ENCODE data around the gene PDZD8.

PDZD8 gene

DNA sequence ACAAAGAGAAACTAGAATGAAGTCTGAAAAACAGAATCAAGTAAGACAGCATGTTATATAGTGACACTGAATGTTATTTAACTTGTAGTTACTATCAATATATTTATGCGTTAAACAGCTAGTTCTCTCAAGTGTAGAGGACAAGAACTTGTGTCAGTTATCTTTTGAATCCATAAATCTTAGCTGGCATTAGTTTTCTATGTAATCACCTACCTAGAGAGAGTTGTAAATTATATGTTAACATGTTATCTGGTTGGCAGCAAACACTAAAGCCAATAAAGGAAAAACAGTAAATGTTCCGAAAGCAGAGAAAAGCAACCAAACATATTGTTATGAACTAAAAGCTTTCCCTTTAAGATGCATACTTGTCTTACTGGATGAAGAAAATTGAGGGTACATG lies 97.6 kb downstream of the PDZD8 start:
- DNase-seq: no peak

DNA sequence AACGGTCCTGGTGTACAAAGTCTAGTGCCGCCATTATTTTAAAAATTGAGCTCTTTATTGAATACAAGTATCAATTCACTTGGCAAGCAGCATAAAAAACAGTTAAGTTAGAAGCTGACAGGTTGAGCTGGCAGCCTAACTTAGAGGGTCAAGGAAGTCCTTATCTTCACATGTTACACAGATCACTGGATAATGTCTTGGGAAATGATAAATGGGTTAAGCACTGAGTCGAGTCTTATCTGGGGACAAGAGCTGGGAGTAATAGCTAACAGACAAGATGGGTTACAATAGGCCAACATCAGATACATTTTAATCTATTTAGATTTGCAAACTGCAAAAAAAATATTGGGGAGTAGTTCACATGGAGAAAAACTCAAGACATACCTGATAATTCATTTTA lies 100.1 kb downstream of the PDZD8 start:
- DNase-seq: no peak

DNA sequence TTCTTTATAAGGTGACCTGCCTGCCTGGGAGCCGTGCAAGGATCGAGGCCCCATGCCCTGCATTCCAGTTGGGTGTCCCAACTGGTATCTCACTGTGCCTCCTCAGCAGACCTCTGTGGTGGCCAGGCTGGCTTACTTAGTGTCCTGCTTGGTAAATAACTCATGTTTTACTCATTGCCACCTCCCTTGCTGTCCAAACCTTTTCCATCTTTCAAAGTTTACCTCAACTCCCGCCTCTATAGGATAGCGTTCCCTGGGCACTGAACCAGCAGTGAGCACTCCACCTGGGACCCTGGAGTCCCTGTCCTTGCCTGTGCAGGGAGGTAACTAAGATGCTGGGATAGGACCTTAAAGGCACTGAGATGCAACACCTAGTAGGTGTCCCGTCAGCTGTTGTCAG lies 100.7 kb downstream of the PDZD8 start:
- DNase-seq: no peak

DNA sequence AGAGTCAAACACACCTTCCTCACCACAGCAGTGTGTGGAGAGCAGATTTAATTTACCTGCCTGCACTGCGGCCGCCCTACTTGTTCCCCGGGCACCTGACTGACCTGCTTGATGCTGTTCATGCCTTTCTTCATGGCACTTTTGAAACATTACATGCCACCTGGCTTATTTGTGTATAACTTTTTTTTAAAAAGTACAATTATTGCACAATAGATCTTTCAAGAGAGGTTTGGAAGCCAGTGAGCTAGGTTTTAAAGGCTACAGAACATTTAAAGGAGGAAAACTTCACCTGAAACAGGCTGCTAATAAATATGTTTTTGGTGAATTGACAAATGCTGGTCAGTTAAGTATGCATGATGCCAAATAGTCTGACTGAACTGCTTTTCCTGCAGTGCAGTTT lies 101.3 kb downstream of the PDZD8 start:
- no peak for DNase-seq

DNA sequence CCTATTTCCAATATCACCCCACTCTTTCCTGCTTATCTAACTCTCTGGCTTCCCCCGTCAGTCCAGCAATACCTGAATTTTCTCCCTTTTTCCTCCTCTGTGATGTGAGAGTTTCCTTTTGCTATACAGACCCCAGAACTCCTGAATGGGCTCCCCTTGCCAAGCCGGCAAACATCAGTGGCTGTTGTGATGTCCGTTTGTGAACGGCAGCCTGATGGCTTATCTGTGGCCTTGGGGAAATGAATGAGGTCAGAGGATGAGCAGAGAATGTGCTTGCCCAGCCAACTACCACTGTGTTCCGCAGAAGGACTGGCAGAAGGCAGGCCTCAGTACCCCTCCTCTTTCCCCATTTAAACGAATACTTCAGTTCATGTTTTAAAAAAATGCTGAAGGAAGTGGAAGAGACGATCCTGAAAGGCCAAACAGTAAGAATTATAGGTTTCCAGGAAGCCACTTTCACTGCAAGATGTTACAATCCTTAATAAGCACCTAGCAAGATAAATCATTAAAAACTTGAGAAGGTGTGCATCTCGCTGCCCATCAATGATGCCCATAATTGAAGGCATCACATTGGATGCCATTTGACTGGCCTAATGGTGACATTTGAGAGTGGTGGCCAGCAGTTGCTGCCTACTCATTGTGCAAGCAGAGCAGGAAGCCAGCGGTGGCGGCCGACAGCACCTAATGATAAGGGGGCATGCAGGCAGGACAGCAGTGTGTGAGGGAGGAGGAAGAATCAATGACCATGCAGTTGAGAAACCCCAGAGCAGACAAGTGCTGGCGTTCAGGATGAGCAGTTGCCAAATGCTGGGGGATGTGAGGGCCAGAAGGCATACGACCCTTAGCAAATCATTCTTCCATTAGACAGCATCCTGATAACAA lies 102.8 kb downstream of the PDZD8 start:
- DNase-seq: no peak

DNA sequence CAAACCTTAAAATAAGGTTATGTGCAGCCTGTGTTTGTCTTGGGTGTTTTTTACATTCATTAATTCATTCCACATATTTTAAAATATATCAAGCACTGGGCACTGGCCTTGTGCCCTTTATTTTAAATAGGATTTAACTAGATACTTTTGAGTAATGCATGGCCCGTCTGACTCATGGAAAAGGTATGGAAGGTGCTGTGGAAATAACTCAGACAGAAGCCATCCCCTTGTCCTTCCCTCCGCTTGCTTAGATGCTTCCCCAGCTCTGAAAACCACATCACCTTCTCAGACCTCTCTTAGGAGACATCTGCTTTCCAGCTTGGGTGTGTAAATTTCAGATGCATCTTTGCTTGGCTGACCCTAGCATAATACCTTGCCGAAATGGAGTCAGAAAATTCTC lies 103.8 kb downstream of the PDZD8 start:
- DNase-seq: no peak

DNA sequence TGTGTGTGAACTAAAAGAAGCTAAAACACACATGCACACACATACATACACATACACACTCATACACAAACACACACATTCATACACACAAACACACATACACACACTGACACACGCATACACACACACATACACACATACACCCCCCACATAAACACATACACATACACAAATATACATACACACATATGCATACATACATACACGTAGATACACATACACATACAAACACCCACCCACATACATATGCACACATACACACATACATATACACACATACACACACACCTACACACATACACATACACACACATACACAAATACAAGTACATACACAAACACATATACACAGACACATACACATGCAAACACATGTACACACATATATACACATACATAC lies 106.3 kb downstream of the PDZD8 start:
- no peak for DNase-seq

DNA sequence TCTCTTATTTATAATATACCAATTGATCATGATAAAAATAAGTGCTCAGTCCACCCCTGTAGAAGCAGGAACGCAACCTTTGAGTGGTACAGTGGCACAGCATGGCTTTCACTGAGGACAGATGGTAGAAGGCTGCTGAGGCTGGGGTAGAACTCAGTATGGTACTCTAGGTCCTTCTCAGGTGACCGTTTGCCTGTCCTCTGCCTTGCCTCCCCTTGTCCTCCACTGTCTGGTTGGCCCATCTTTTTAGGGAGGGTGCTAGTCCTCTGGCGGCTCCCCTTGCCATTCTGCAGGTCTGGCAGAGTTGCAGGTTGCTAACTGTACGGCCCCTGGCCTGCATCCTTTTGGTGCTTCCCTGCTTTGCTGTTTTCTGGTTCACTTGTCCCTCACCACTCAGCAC lies 107.0 kb downstream of the PDZD8 start:
- no peak for DNase-seq

DNA sequence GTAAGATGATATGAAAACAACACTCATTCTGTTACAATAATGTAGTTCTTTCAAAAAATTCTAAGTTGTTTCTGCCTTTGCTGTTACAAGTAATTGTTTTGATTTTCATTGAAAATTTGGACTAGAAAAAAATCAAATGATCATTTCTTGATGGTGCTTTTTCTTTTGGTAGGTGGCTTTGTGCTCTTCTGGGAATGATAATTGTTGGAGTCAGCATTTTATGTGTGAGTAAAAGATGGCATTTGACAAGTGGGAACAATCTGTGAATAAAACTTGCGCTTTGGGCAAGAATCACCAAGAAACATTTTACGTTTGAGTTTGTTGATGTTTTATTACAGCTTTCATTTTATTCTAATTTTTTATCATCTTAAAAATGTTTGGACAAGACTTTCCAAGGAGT lies 108.4 kb downstream of the PDZD8 start:
- DNase-seq: no peak

DNA sequence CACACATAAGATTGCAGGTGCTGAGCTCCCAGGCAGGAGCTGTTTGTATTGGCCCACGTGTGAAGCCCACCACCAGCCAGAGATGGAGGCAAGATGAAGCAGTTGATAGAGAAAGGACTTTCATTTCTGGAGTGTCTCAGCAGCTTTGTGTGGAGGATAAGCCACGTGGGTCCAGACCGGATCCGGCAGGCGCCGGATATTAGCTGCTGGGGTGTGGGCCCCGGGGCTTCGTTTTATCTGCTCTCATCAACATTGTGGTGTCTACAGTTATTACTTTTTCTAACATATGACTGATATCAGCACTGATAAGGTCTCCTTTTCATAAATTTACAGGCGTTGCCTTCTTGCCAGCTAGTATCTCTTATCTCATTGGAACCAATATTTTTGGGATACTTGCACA lies 108.8 kb downstream of the PDZD8 start:
- DNase-seq: no peak

DNA sequence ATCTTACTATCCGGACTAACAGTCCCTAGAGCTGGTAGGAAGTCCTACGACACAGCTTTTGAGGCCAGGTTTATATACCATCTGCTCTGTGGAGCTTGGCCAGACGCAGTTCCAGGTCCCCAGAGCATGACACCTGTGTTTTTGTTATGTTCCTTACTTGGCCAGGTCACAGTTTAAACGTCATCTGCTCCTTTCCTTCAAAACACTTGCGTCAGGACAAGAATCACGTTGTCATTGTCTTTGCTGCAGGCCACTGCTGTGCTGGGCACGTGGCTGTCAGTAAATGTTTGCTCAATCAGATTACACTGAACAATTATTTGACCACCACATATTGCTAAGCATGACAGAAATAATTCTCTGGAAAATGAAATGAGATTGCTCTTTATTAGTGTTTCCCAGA lies 110.5 kb downstream of the PDZD8 start:
- no peak for DNase-seq

DNA sequence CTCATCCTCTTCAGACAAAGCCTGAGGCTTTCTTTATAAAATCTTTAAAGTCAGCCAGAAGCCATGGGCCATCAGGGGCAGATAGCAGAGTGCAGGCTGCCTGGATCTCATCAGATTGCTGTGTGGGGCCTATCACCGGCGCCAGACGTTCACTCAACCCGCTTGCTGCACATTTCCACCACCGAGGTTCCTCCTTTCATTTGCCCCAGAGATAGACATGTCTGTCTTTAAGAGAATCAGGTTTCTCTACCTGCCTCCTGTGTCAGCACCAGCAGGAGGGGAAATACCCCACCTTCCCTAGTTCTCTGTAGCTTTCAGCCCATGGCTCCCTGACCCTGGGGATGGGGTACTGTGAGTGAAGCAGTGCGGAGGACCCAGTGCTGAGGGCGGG lies 112.3 kb downstream of the PDZD8 start:
- no peak for DNase-seq

DNA sequence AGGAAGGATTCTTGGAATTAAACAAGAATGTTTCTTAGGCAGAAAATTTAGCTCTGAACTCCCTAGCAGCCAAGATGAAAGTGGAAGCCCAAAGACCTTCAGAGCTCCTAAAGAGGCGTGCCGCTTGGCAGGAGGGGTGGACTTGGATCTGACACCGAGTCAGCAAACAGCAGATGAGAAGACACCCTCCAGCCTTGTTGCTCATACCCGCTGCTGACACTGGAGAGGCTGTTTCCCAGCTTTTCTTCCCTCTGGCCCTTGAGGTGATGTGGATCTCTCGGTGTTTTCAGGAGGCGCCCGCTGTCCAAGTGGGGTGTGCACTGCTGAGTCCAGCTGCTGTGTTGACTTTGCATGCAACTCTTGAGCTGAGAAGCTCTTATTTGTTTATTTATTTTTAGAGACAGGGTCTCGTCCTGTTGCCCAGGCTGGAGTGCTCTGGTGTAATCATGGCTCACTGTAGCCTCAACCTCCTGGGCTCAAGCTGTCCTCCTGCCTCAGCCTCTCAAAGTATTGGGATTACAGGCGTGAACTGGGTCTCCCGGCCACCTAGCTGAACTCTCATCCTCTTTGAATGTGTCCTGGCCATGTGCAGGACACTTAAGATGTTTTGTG lies 112.8 kb downstream of the PDZD8 start:
- no peak for DNase-seq

DNA sequence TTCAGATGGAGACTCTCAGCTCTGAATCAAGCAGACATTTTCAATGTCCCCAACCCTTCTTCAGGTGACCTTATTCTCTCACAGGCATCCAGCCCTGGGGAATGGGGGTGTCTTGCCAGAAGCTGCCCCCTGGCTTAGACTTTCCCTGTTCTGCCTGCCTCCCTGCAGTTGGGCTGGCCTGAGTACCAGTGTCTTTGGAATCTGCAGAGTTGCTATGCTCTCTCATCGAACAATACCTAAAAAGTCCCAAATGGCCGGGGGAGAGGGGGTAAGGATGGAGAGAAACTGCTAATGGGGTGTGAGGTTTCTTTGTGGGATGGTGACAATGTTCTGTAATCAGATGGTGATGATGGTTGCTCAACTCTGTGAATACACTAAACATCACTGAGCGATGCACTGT lies 113.7 kb downstream of the PDZD8 start:
- DNase-seq: no peak

DNA sequence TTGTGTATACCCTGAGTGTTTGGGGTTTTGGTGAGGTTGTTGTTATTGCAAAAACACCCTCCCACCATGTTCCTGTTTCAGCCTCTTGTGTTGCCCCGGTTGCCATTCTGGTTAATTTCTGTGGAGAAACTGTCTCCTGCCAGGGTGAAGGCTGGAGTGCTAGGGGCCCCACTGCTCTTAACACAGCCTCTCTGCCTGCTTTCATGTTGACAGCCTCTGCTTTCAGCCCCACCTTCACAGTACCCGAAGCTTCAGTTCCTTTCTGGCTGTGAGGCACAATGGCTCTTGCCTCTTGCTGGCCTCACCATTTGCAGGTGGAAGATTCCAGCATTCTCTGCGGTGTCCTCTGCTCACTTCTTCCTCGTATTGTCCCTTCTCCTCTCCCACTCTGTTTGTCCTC lies 115.2 kb downstream of the PDZD8 start:
- DNase-seq: no peak

DNA sequence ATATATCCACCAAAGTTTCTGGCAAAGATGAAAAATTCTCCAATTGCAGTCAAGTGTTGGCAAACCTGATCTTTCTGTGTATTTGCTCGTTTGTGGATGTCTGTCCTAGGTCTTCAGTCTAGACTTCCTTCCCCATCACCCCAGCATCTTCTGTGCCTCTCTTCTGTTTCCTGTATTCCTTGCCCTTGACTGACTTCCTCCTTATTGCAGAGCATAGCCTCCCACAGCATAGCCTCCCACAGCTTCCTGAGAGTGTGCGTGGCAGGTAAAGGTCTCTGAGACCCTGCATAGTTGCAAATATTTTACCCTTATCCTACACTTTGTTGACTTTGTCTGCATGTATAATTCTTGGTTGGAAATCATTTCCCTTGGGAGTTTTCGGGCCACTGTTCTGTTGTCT lies 116.0 kb downstream of the PDZD8 start:
- no peak for DNase-seq

DNA sequence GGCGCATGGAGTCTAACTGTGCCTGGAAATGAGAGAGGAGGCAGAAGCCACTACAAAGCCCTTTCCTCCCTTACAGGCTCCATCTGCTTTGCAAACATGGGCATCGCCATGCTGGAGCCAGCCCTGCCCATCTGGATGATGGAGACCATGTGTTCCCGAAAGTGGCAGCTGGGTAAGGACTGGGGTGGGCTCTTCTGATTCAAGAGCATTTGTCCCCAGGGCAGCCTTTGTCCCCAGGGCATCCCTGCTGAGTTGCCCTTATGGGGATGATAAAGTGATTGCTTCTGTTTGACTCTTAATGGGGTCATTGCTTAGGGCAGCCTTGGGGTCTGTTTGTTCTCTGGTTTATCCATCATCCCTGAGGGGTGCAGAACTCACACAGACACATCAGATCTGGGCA lies 117.5 kb downstream of the PDZD8 start:
- no peak for DNase-seq

DNA sequence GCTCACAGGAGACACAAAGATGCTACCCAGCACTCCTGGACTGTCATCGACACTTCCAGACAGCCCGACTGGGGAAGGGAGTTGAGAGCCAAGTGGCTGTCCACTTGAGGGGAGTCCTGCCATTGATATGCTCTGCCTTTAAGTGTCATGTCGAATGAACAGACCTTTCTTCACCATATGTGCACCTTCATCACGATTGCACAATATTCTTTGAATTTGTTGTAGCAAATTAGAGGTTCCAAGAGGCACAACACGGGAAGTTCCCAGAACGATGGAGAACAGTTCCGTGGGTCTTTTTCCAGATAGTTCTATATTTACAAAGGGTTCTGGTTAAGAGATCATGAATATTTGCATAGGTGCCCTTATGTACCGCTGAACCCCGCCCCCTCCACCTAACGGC lies 118.3 kb downstream of the PDZD8 start:
- no peak for DNase-seq

DNA sequence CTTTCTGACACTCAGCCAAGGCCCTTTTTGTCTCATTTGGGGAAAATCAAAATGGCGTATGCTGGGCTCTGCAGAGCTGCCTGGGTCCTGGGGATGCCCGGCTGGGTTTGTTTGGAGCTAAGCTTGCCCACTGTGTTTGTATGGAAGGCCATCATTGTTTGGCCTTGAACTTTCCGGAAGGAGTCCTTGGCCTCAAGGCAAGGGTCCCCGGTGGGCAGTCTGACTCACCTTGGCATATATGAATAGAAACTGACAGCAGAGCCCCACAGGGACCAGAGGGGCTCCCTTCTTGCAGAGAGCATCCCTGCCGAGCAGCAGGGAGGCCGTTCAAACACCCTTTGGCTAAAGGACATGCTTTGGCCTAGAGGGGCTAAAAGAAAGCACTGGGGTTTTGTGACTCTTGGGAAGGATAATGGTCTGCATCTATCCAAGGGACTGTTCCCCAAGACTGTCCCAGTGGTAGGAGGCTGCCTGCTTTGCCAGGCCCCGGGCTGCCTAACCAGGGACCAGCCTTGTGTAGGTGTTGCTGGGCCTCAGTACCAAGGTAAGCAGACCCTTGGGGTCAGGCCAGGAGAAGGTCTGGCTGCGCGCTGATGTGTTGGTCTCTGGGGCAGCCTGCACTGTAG lies 119.3 kb downstream of the PDZD8 start:
- DNase-seq: peak; percentile 15

DNA sequence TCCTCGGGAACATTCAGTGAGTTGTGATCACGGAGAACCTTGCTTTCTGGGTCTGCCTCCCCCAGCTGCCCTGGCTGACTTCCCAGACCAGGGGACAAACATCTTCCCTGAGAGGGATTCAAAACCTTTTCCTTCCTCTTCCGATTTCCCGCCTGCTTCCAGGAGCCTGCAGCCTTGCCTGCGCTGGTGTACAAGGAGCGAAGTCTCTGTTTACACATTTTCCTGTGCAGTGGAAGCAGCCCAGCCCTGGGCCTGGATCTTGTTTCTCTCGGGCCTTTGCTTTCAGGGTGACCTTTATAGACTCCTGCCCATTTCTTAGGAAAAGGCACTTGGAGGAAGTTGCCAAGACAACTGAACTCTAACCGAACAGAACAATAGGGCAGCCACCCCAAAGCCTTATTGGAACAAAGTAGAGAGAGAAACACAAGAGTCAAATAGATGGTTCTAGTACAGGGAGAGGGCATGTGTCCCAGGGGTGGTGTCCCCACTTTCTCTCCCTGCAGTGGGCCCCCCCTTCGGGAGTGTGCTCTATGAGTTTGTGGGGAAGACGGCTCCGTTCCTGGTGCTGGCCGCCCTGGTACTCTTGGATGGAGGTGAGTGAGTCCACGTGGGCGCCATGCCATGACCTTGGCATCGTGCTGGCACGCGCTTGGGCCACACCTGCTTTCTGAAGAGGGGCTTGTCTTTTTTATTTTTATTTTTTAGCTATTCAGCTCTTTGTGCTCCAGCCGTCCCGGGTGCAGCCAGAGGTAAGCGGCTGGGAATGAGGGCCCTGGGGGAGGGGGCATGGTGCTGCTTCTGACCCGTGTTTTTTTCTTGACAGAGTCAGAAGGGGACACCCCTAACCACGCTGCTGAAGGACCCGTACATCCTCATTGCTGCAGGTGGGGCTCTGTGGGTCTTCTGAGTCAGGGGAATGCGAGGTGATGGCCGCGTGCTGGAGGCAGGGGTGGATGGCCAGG lies 120.2 kb downstream of the PDZD8 start:
- DNase-seq: peak; percentile 17

DNA sequence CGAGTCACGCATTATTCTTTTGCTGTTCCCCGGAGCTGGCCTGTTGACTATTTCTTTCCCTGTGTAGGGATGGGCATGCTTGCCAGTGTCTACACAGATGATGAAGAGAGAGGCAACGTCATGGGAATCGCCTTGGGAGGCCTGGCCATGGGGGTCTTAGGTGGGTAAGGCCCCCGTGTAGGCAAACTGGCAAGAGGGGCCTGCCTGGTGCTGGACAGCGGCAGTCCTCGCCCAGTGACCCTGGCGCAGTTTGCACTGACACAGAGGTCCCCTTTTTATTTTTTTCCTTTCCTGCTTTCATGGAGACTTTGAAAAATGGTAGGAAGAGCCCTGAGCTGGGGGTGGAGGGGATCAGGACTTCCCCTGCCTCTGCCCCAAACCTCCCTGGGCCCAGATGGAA lies 120.9 kb downstream of the PDZD8 start:
- no peak for DNase-seq

DNA sequence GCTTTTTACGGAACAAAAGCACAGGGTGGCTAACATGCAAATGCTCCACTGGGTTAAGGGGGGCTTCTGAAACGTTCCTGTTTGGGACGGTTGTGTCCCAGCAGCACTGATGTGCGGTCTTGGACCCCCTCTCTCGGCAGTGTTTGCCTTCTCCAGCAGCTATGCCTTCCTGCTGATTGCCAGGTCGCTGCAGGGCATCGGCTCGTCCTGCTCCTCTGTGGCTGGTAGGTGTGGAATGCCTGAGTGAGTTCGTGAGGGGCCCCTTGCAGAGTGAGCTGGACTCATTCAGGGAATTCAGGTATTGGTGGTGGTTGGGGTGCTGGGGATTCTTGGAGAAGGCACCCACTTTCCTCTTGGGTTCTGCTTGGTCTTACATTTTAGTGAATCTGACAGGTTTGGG lies 121.3 kb downstream of the PDZD8 start:
- no peak for DNase-seq

DNA sequence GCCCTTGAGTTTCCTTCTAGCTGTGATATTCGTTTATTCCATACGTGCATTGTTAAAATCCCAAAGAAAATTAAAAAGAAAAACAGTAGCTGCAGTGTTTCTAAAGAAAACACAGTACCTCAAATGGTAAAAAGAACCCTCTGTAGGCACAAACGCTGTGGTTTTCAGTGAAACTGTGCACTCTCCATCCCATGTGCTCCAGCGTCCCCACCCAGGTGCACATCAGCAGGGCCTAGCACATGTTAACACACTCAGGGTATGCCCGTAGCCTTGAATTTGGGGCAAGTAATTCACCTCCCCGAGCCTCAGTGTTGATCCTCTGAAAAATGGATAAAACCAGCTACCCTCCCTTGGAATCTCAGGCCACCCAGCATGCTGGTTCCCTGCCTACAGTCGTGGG lies 124.8 kb downstream of the PDZD8 start:
- no peak for DNase-seq
